ENCODE results near the gene C21orf58.

GRCh38 chr21:46372014-46372485 is 48.4 kb upstream of the C21orf58 start:
- TF ChIP-seq POLR2A (IDR thresholded peaks at IDR 0.05) (no peak), CTCF (IDR thresholded peaks at IDR 0.05 in 4 of 5, conservative IDR thresholded peaks at IDR 0.05 in 1 of 5) (peak in 1 of 5 experiments; percentile 9)

Measured in gastrocnemius medialis (tissue), 4 donors.